B cell (primary cell): ENCODE data around the gene ZNF281. TPM values are rescaled to one million over a fixed set of nuclear protein-coding genes. Genes with fewer than 3 reads are reported as not detected.

ENCODE experiments used
- ATAC-seq: fragments of 200-7000 bp; cut with Tn5 transposase; one replicate; pipeline ENCODE4 v1.10.0; 2021; ENCODE audit warnings: low read depth, mild to moderate bottlenecking, moderate number of reproducible peaks, moderate library complexity
- CTCF ChIA-PET: fragments of 350-600 bp; sonication (Branson Sonifier 250); formaldehyde crosslinking; loops from one replicate; lab custom pipeline; 2021; ENCODE audit warnings: antibody characterized with exemption, inconsistent platforms; lab: Charles Lee
- POLR2A ChIA-PET: fragments of 350-600 bp; sonication (Branson Sonifier 250); formaldehyde crosslinking; loops from one replicate; lab custom pipeline; 2021; ENCODE audit warnings: antibody characterized with exemption; lab: Charles Lee
- DNase-seq: peaks from one replicate; pipeline ENCODE4 v3.0.0; 2013
- H2AFZ ChIP-seq: 2 replicates; pipeline ENCODE4 v1.6.1; 2012; ENCODE audit warnings: mild to moderate bottlenecking, low read depth, low read length; ENCODE audit not compliant: insufficient read depth, poor library complexity, severe bottlenecking
- H3K27ac ChIP-seq, 2 donors: 1 replicate in 1 of 2; 2 replicates in 1 of 2; pipeline ENCODE4 v1.5.1; 2012 to 2013; ENCODE audit warnings: low read length in 2 of 2, mild to moderate bottlenecking in 2 of 2, moderate library complexity in 1 of 2
- H3K27me3 ChIP-seq, 4 experiments: fragments of 200-600 bp in 1 of 4; sonication (generic) in 1 of 4; replicated peaks in 1 of 4; 1 replicate in 2 of 4; 2 replicates in 2 of 4; pipeline versions ENCODE4 v1.6.1 to v1.7.0; 2013 to 2016; ENCODE audit warnings: low read length in 3 of 4, mild to moderate bottlenecking in 2 of 4, mixed read lengths in 1 of 4, moderate library complexity in 1 of 4; ENCODE audit not compliant: insufficient read depth in 4 of 4, control insufficient read depth in 3 of 4; ENCODE audit errors: control extremely low read depth in 1 of 4
- H3K36me3 ChIP-seq, 2 experiments: replicated peaks in 1 of 2; 1 replicate in 1 of 2; 2 replicates in 1 of 2; pipeline versions ENCODE4 v1.6.1 to v1.7.1; 2013; ENCODE audit warnings: low read length in 1 of 2; ENCODE audit not compliant: insufficient read depth in 2 of 2, control insufficient read depth in 1 of 2; ENCODE audit errors: control extremely low read depth in 1 of 2, extremely low read depth in 1 of 2
- H3K4me1 ChIP-seq, 2 donors: fragments of 200-600 bp in 1 of 2; sonication (generic) in 1 of 2; 1 replicate in 1 of 2; 2 replicates in 1 of 2; pipeline versions ENCODE4 v1.5.1 to v1.6.1; 2013 to 2017; ENCODE audit warnings: low read length in 2 of 2; ENCODE audit not compliant: control insufficient read depth in 2 of 2, insufficient read depth in 2 of 2
- H3K4me2 ChIP-seq: replicated peaks from 2 replicates; pipeline ENCODE3; 2012; ENCODE audit warnings: mild to moderate bottlenecking, low read depth, low read length; ENCODE audit not compliant: poor library complexity, severe bottlenecking
- H3K4me3 ChIP-seq, 5 experiments: fragments of 200-600 bp in 1 of 5; sonication (generic) in 1 of 5; 1 replicate in 3 of 5; 2 replicates in 2 of 5; pipeline versions ENCODE4 v1.5.1 to v1.7.0; 2011 to 2016; ENCODE audit warnings: low read length in 4 of 5, mild to moderate bottlenecking in 4 of 5, low read depth in 2 of 5, control low read depth in 1 of 5, moderate library complexity in 1 of 5; ENCODE audit not compliant: insufficient read depth in 1 of 5; ENCODE audit errors: control extremely low read depth in 1 of 5, extremely low read depth in 1 of 5
- H3K79me2 ChIP-seq: fragments of 200-600 bp; sonication (generic); one replicate; pipeline ENCODE4 v1.6.0; 2016; ENCODE audit warnings: low read length; ENCODE audit not compliant: control insufficient read depth, insufficient read depth
- H3K9ac ChIP-seq: fragments of 200-600 bp; sonication (generic); 2 replicates; pipeline ENCODE4 v1.6.1; 2017; ENCODE audit warnings: mild to moderate bottlenecking, low read length, moderate library complexity
- H3K9me3 ChIP-seq, 3 donors: one replicate each; pipeline versions ENCODE4 v1.6.1 to v1.7.1; 2013; ENCODE audit warnings: low read length in 2 of 3; ENCODE audit not compliant: control insufficient read depth in 2 of 3, insufficient read depth in 1 of 3; ENCODE audit errors: control extremely low read depth in 1 of 3
- H4K20me1 ChIP-seq: 2 replicates; pipeline ENCODE4 v1.6.0; 2012; ENCODE audit warnings: mild to moderate bottlenecking, low read length; ENCODE audit not compliant: insufficient read depth, control insufficient read depth, poor library complexity, severe bottlenecking
- H3K27ac Mint-ChIP-seq: one replicate; pipeline ENCODE4 v1.8.0; 2021; ENCODE audit warnings: mixed read lengths
- H3K27me3 Mint-ChIP-seq: one replicate; pipeline ENCODE4 v1.8.0; 2021; ENCODE audit warnings: mixed read lengths
- H3K4me1 Mint-ChIP-seq: one replicate; pipeline ENCODE4 v1.8.0; 2021; ENCODE audit warnings: mixed read lengths
- H3K4me3 Mint-ChIP-seq: one replicate; pipeline ENCODE4 v1.8.0; 2021; ENCODE audit warnings: mixed read lengths
- H3K9me3 Mint-ChIP-seq: one replicate; pipeline ENCODE4 v1.8.0; 2022; ENCODE audit warnings: mixed read lengths; ENCODE audit not compliant: insufficient read depth
- CTCF ChIP-seq: fragments of 200-600 bp; IDR thresholded peaks from one replicate; pipeline ENCODE4 v1.8.0; 2022; ENCODE audit warnings: antibody characterized with exemption, mild to moderate bottlenecking
- EZH2 ChIP-seq: IDR thresholded peaks from 2 replicates; pipeline ENCODE4 v1.6.1; 2012; ENCODE audit warnings: borderline replicate concordance, low read depth, mild to moderate bottlenecking, moderate library complexity, low read length; ENCODE audit not compliant: insufficient read depth, poor library complexity, severe bottlenecking
- WGBS: methylation state at CpG from one replicate; pipeline ENCODE4 v1.1.5; 2013; ENCODE audit warnings: missing lambda C conversion rate; ENCODE audit not compliant: insufficient coverage; 5-methylcytosine and 5-hydroxymethylcytosine counted together
- intact Hi-C: fragments of 100-400 bp; cut with micrococcal nuclease; formaldehyde crosslinking; loops from one replicate; pipeline ENCODE4 v1.10.0; 2022
- polyA plus RNA-seq: library from polyadenylated mRNA; depleted of rRNA; stranded (reverse); fragments of >200 nt; gene quantifications from 2 replicates; pipeline ENCODE4 v1.2.3, GENCODE V29; 2012
- total RNA-seq, 2 donors: library from RNA; stranded (reverse); fragments of 120-200 nt in 1 of 2; gene quantifications; 1 replicate in 1 of 2; 2 replicates in 1 of 2; pipeline versions ENCODE4 v1.2.3 to v1.2.4, GENCODE V29; 2013 to 2022

Gene ZNF281
- total and polyA plus RNA-seq, 2 donors (not counting 1 experiment from before 2014, with no cell fraction given): 3.8 to 23.5 TPM

DNA sequence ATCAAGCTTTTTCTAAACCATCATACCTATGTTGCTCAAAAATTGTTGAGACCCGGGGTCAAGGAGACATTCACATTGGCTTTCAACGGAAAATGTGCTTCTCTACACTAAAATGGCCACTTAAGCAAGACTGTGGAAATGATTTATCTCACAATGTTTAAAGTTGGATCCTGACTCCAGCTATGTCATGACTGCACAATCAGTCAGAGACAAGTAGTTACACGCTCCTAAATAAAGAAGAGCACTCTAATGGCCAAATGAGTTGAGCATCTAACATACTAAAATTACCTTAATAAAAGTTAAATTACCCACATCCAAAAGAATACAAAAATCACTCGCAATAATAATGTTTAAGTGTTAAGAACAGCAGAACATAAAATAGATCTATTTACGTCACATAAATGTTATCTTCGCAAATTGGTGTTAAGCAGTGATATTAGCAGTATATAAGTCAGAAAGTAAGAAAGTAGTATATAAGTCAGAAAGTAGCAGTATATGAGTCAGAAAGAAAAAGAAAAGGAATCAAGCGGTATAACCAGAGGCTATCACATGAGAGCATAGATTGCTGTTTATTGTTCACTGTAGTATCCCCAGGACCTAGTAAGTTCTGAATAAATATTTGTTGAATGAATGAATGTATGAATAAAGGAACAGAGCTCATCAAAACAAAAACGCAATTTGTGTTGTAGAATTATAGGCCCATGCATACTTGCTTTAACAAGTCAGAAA is 28.4 kb downstream of the ZNF281 start:
- DNase-seq (no peak), ATAC-seq (no peak)
- Histone ChIP-seq H2AFZ (no peak overlapping the region), H3K79me2 (no peaks in the 10 kb centered on the region), H3K4me2 (no peak overlapping the region), H3K4me3 (no peak overlapping the region), H3K36me3 (no peaks in the 10 kb centered on the region), H3K27me3 (no peaks in the 10 kb centered on the region), H3K9me3 (no peaks in the 10 kb centered on the region), H4K20me1 (no peaks in the 10 kb centered on the region), H3K27ac (no peak overlapping the region), H3K4me1 (peaks cover 8 to 13% of the 10 kb centered on the region in 2 donors), H3K9ac (no peak overlapping the region)
- intact Hi-C loops: no loop called here
- H3K9me3 Mint-ChIP-seq: no peaks in the 10 kb centered on the region
- TF ChIP-seq CTCF (no peak), EZH2 (no peak)
- 92% methylated on average over 4 of the region's 8 CpGs for WGBS
- H3K27ac Mint-ChIP-seq: no peak overlapping the region
- H3K27me3 Mint-ChIP-seq: no peaks in the 10 kb centered on the region
- ChIA-PET CTCF (interaction anchor here (0.7 kb wide), 1 partner anchor 29 kb away, joined by 3 read pairs; no protein-coding TSS in a partner anchor), POLR2A (no interaction called here)
- H3K4me3 Mint-ChIP-seq: no peak overlapping the region
- H3K4me1 Mint-ChIP-seq: peaks cover 34% of the 10 kb centered on the region

DNA sequence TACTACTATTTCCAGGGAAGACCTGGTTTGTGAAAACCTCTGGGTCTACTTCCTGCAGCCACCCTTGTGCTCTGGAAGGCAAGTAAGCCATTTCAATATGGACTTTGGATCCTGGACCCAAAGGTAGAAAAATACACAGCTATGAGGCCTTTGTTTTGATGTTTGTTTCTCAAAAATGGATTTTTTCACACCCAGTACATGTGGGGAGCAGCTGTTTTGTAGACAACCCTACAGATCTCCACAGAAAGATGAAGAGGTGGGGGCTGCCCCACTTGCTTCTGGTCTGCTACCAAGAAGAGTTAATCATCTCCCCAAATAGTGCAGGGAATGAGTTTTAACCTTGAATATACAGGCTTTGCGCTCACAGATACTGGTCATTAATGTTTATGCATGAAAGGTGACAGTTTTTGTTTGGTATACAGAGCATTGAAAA is 29.2 kb downstream of the ZNF281 start:
- H3K27me3 ChIP-seq: no peaks in the 10 kb centered on the region
- no peak overlapping the region for H3K27ac Mint-ChIP-seq
- peaks cover 8 to 13% of the 10 kb centered on the region in 2 donors for H3K4me1 ChIP-seq
- H2AFZ ChIP-seq: no peak overlapping the region
- no peak overlapping the region for H3K9ac ChIP-seq
- CTCF ChIA-PET: no interaction called here
- H3K27me3 Mint-ChIP-seq: no peaks in the 10 kb centered on the region
- no peaks in the 10 kb centered on the region for H3K9me3 Mint-ChIP-seq
- H3K4me2 ChIP-seq: no peak overlapping the region
- no peaks in the 10 kb centered on the region for H4K20me1 ChIP-seq
- POLR2A ChIA-PET: no interaction called here
- no peak overlapping the region for H3K27ac ChIP-seq
- peaks cover 34% of the 10 kb centered on the region for H3K4me1 Mint-ChIP-seq
- ATAC-seq (no peak), DNase-seq (no peak)
- no peaks in the 10 kb centered on the region for H3K36me3 ChIP-seq
- no CpG with 5 or more reads among the region's 1 CpG for WGBS
- intact Hi-C loops: no loop called here
- H3K4me3 Mint-ChIP-seq: no peak overlapping the region
- TF ChIP-seq CTCF (no peak), EZH2 (no peak)
- no peaks in the 10 kb centered on the region for H3K9me3 ChIP-seq
- no peak overlapping the region for H3K4me3 ChIP-seq
- no peaks in the 10 kb centered on the region for H3K79me2 ChIP-seq
